Peyer's patch (tissue), 4 donors: Measurements from ENCODE around the gene DRC3. TPM values are rescaled to one million over a fixed set of nuclear protein-coding genes. Genes with fewer than 3 reads are reported as not detected.

Experiments used
- DNase-seq, 3 donors: peaks; one replicate each; pipeline ENCODE4 v3.0.0-alpha.2; 2017 to 2019
- H3K27ac ChIP-seq, 4 donors: fragments of 200-600 bp; sonication (generic); one replicate each; pipeline ENCODE4 v1.5.1; 2016 to 2019
- H3K27me3 ChIP-seq, 2 donors: fragments of 200-600 bp; sonication (generic); one replicate each; pipeline ENCODE4 v1.5.1; 2019
- H3K36me3 ChIP-seq, 3 donors: fragments of 200-600 bp; sonication (generic); one replicate each; pipeline ENCODE4 v1.5.1; 2016 to 2019
- H3K4me1 ChIP-seq, 4 donors: fragments of 200-600 bp; sonication (generic); one replicate each; pipeline ENCODE4 v1.5.1; 2016 to 2019
- H3K4me3 ChIP-seq, 4 donors: fragments of 200-600 bp; sonication (generic); 1 replicate in 3 of 4; 2 replicates in 1 of 4; pipeline ENCODE4 v1.5.1; 2016 to 2019; ENCODE audit warnings: mild to moderate bottlenecking in 1 of 4
- H3K9me3 ChIP-seq, 4 donors: fragments of 200-600 bp; sonication (generic); one replicate each; pipeline ENCODE4 v1.5.1; 2016 to 2019; ENCODE audit warnings: mild to moderate bottlenecking in 1 of 4
- POLR2A ChIP-seq, 2 donors: fragments of 450-650 bp; IDR thresholded peaks; one replicate each; pipeline ENCODE4 v1.5.1; 2017; ENCODE audit warnings: antibody characterized with exemption in 2 of 2, mild to moderate bottlenecking in 2 of 2, moderate library complexity in 2 of 2
- total RNA-seq, 4 donors: library from RNA; depleted of rRNA; stranded (reverse); fragments of >200 nt; gene quantifications; one replicate each; pipeline ENCODE4 v1.1.0, GENCODE V29; 2016
- TF ChIP-seq, protein P1 (sequence below), 6 experiments: fragments of 450-650 bp in 4 of 6; fragments of 200-600 bp in 2 of 6; sonication (generic) in 1 of 6; IDR thresholded peaks; one replicate each; pipeline ENCODE4 v1.5.1; 2017 to 2019; ENCODE audit warnings: antibody characterized with exemption in 6 of 6, mild to moderate bottlenecking in 3 of 6, moderate library complexity in 1 of 6

DRC3 gene
- total RNA-seq, 4 donors from 2014 or later = 0.57 to 6.3 (median 5.8) TPM; not detected in 1

DNA sequence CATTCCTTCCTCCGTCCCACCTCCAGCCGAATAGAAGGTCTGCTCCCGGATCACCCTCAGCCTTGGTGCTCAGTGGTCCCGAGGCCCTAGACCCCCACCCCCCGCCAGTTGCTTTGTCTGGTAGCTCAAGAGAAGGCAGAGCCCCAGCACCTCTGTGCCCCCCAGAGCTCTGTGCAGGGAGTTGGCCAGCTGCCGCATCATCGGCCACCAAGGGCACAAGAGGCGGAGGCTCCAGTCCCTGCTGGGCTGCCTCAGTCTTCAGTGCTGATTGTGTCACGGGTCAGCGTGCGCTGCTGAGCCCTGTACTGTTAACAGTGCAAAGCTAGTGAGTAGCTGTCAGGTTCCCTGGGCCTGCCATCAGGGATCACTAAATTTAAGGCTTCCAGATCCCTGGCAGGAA, 92.9 kb downstream of the DRC3 start:
- Histone ChIP-seq H3K27ac (no peak overlapping the region), H3K9me3 (no peaks in the 10 kb centered on the region), H3K4me3 (no peak overlapping the region), H3K36me3 (peaks cover 0 to 45% (median 0%) of the 10 kb centered on the region in 3 donors), H3K27me3 (no peaks in the 10 kb centered on the region), H3K4me1 (no peaks in the 10 kb centered on the region)
- no peak for TF ChIP-seq POLR2A (IDR thresholded peaks at IDR 0.05)
- TF ChIP-seq, protein P1, sequence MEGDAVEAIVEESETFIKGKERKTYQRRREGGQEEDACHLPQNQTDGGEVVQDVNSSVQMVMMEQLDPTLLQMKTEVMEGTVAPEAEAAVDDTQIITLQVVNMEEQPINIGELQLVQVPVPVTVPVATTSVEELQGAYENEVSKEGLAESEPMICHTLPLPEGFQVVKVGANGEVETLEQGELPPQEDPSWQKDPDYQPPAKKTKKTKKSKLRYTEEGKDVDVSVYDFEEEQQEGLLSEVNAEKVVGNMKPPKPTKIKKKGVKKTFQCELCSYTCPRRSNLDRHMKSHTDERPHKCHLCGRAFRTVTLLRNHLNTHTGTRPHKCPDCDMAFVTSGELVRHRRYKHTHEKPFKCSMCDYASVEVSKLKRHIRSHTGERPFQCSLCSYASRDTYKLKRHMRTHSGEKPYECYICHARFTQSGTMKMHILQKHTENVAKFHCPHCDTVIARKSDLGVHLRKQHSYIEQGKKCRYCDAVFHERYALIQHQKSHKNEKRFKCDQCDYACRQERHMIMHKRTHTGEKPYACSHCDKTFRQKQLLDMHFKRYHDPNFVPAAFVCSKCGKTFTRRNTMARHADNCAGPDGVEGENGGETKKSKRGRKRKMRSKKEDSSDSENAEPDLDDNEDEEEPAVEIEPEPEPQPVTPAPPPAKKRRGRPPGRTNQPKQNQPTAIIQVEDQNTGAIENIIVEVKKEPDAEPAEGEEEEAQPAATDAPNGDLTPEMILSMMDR (IDR thresholded peaks at IDR 0.05) = no peak
- DNase-seq = no peak

Other genes starting within 250 kb of the DRC3 start
- 100 to 1,000 TPM; 118 to 226 (median 185) TPM for gene SREBF1, start 135.9 kb upstream of the DRC3 start, total RNA-seq
- gene TOM1L2, start 462 bp upstream of the DRC3 start, total RNA-seq = 10 to 100 TPM; 49.5 to 74.8 (median 62.7) TPM
- gene ATPAF2, start 66.3 kb downstream of the DRC3 start, total RNA-seq = 10 to 100 TPM in 3 of 4 donors, 1 to 10 TPM in 1; 9.8 to 60.2 (median 29.7) TPM
- gene GID4, start 66.5 kb downstream of the DRC3 start, total RNA-seq = 10 to 100 TPM in 2 of 4 donors, 1 to 10 TPM in 2; 3.0 to 14.0 (median 10.9) TPM
- 10 to 100 TPM; 24.0 to 65.2 (median 48.5) TPM for gene DRG2, start 115.1 kb downstream of the DRC3 start, total RNA-seq
- gene MYO15A, start 135.9 kb downstream of the DRC3 start, total RNA-seq = 1 to 10 TPM in 3 of 4 donors, not detected in 1; 3.6 to 5.0 (median 3.8) TPM
- 10 to 100 TPM; 65.6 to 78.5 (median 72.9) TPM for gene ALKBH5, start 211.0 kb downstream of the DRC3 start, total RNA-seq